ENCODE measurements around the gene EML6.

DNA sequence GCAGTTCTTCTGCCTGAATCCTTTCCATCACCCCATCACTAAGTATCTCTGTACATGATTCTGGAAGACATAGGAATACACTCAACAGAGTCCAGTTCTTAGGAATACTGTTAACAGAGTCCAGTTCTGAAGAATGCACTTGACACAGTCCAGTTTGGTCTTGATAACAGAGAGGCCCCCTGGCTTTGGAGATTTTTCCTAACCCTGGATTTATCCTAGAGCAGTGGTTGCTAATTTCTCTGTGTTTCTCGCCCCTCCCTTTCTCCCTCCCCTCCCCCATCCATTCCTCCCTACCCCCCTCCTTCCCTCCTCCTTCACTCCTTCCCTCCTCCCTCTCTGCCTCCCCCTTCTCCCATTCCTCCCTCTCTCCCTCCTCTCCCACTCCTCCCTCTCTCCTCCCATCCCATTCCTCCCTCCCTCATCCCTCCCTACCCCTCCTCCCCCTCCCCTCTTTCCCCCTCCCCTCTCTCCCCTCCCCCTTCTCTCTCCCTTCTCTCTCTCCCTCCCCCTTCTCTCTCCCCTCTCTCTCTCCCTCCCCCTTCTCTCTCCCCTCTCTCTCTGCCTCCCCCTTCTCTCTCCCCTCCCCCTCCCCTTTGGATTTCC is 221.4 kb downstream of the EML6 start:
- TF ChIP-seq EZH2 (IDR thresholded peaks at IDR 0.05) (no peak), POLR2AphosphoS5 (IDR thresholded peaks at IDR 0.05; ENCODE audit: borderline replicate concordance, low read depth, low read length) (no peak)

All from SK-N-MC (cell line).